Gastrocnemius medialis (tissue), 4 donors: Measurements from ENCODE around the gene CLEC4C.

Experiments
- CTCF ChIP-seq, 5 experiments: fragments of 450-650 bp in 3 of 5; fragments of 200-600 bp in 2 of 5; sonication (generic) in 2 of 5; IDR thresholded peaks in 4 of 5; conservative IDR thresholded peaks in 1 of 5; 1 replicate in 4 of 5; 2 replicates in 1 of 5; pipeline ENCODE4 v1.5.1; 2016 to 2019; ENCODE audit warnings: antibody characterized with exemption in 5 of 5, mild to moderate bottlenecking in 3 of 5, moderate library complexity in 3 of 5
- POLR2A ChIP-seq, 2 donors: fragments of 450-650 bp; IDR thresholded peaks; one replicate each; pipeline ENCODE4 v1.6.1; 2017; ENCODE audit warnings: antibody characterized with exemption in 2 of 2, mild to moderate bottlenecking in 2 of 2, moderate library complexity in 2 of 2

GRCh38 chr12:7695237-7695560 is 52.0 kb downstream of the CLEC4C start:
- TF ChIP-seq CTCF (IDR thresholded peaks at IDR 0.05 in 4 of 5, conservative IDR thresholded peaks at IDR 0.05 in 1 of 5) (no peak), POLR2A (IDR thresholded peaks at IDR 0.05) (no peak)
